GM23248 (cell line): ENCODE measurements around the gene STK24. TPM values are rescaled to one million over a fixed set of nuclear protein-coding genes. Genes with fewer than 3 reads are reported as not detected.
A peak's percentile ranks its signal among the peaks of the same experiment; 100 is the strongest.
"Not testable (repeated sequence)": the region's sequence is repeated elsewhere in the genome, so short reads cannot be mapped to it uniquely, and the experiment has no call there.

Source experiments
- DNase-seq: peaks from one replicate; pipeline ENCODE4 v3.0.0-alpha.2; 2015
- H2AFZ ChIP-seq: fragments of 200-600 bp; sonication (generic); 2 replicates; pipeline ENCODE4 v1.6.1; 2016; ENCODE audit warnings: antibody characterized with exemption
- H3F3A ChIP-seq: fragments of 200-600 bp; sonication (generic); 2 replicates; pipeline ENCODE4 v1.6.1; 2016; ENCODE audit warnings: mild to moderate bottlenecking, antibody characterized with exemption, mixed run types; ENCODE audit not compliant: insufficient read depth
- H3K27ac ChIP-seq: fragments of 200-600 bp; sonication (generic); 2 replicates; pipeline ENCODE4 v1.5.1; 2016; ENCODE audit warnings: mild to moderate bottlenecking
- H3K27me3 ChIP-seq: fragments of 200-600 bp; sonication (generic); replicated peaks from 2 replicates; pipeline ENCODE4 v1.6.1; 2016; ENCODE audit warnings: mild to moderate bottlenecking; ENCODE audit not compliant: insufficient read depth
- H3K36me3 ChIP-seq: fragments of 200-600 bp; sonication (generic); 2 replicates; pipeline ENCODE4 v1.6.1; 2016; ENCODE audit warnings: low read depth, mild to moderate bottlenecking
- H3K4me1 ChIP-seq: fragments of 200-600 bp; sonication (generic); 2 replicates; pipeline ENCODE4 v1.6.1; 2016; ENCODE audit warnings: mild to moderate bottlenecking; ENCODE audit not compliant: insufficient read depth
- H3K4me2 ChIP-seq: fragments of 200-600 bp; sonication (generic); one replicate; pipeline ENCODE4 v1.6.1; 2016; ENCODE audit warnings: mild to moderate bottlenecking; ENCODE audit not compliant: unreplicated experiment
- H3K4me3 ChIP-seq: fragments of 200-600 bp; sonication (generic); 2 replicates; pipeline ENCODE4 v1.5.1; 2016; ENCODE audit warnings: mild to moderate bottlenecking
- H3K79me2 ChIP-seq: fragments of 200-600 bp; sonication (generic); 2 replicates; pipeline ENCODE4 v1.6.1; 2016; ENCODE audit warnings: mild to moderate bottlenecking; ENCODE audit not compliant: insufficient read depth
- H3K9ac ChIP-seq: fragments of 200-600 bp; sonication (generic); 2 replicates; pipeline ENCODE4 v1.6.1; 2016; ENCODE audit warnings: mild to moderate bottlenecking
- H3K9me2 ChIP-seq: fragments of 200-600 bp; sonication (generic); 2 replicates; pipeline ENCODE4 v1.6.1; 2016; ENCODE audit warnings: mixed run types, mild to moderate bottlenecking, moderate library complexity; ENCODE audit not compliant: insufficient read depth
- H3K9me3 ChIP-seq: fragments of 200-600 bp; sonication (generic); one replicate; pipeline ENCODE4 v1.6.1; 2017; ENCODE audit warnings: low read depth
- H4K20me1 ChIP-seq: fragments of 200-600 bp; sonication (generic); 2 replicates; pipeline ENCODE4 v1.6.0; 2016; ENCODE audit not compliant: insufficient read depth
- EZH2 ChIP-seq: fragments of 200-600 bp; sonication (generic); IDR thresholded peaks from 2 replicates; pipeline ENCODE4 v1.6.1; 2018; ENCODE audit warnings: antibody characterized with exemption, mild to moderate bottlenecking; ENCODE audit not compliant: insufficient read depth, poor library complexity, severe bottlenecking
- EZH2phosphoT487 ChIP-seq: fragments of 200-600 bp; sonication (generic); IDR thresholded peaks from 2 replicates; pipeline ENCODE4 v1.6.1; 2018; ENCODE audit warnings: antibody characterized with exemption, moderate library complexity, mild to moderate bottlenecking, low read depth; ENCODE audit not compliant: insufficient read depth
- WGBS, 2 experiments: methylation state at CpG; one replicate each; pipeline ENCODE4 v1.1.6; 2015 to 2017; ENCODE audit warnings: low lambda C conversion rate in 2 of 2, low coverage in 1 of 2; ENCODE audit errors: missing lambda C conversion rate in 2 of 2; 5-methylcytosine and 5-hydroxymethylcytosine counted together
- in situ Hi-C: fragments of 300-500 bp; cut with MboI; formaldehyde crosslinking; loops from 2 replicates; pipeline ENCODE4 v1.15.0; 2020
- polyA plus RNA-seq: library from polyadenylated mRNA; unstranded; fragments of >200 nt; fragmentation: Nextera tagmentation; extraction: Ambion mirVana; gene quantifications from 2 replicates; pipeline ENCODE4 v1.2.1, GENCODE V29; 2016
- total RNA-seq: library from RNA; depleted of rRNA; stranded (reverse); fragments of >200 nt; shearing (Covaris generic); gene quantifications from 2 replicates; pipeline ENCODE4 v1.2.3, GENCODE V29; 2014

STK24 gene
- total and polyA plus RNA-seq, 2 experiments from 2014 or later: 11.1 to 72.4 TPM

- Histone ChIP-seq H3K4me1 (no peaks in the 10 kb centered on the region), H3F3A (no peaks in the 10 kb centered on the region), H3K36me3 (peaks cover 21% of the 10 kb centered on the region; the same call in 1 of the 2 replicates), H3K4me3 (no peak overlapping the region), H2AFZ (no peak overlapping the region), H3K27me3 (no peaks in the 10 kb centered on the region), H3K9ac (no peak overlapping the region), H3K79me2 (no peaks in the 10 kb centered on the region), H3K9me3 (no peaks in the 10 kb centered on the region), H3K4me2 (no peak overlapping the region), H3K9me2 (no peaks in the 10 kb centered on the region), H3K27ac (no peak overlapping the region), H4K20me1 (no peaks in the 10 kb centered on the region)
- no peak for TF ChIP-seq EZH2
- TF ChIP-seq EZH2phosphoT487: no peak
- in situ Hi-C loops: loop anchor here (25.0 kb wide), 1 partner anchor 378 kb away; no protein-coding TSS in a partner anchor
- no peak for DNase-seq
- 97 to 98% methylated on average over 18 of the region's 18 CpGs for WGBS, 2 experiments
Observed at GRCh38 chr13:98415326-98416070, 161.4 kb downstream of the STK24 start.

- Histone ChIP-seq H2AFZ (no peak overlapping the region), H3F3A (no peaks in the 10 kb centered on the region), H3K9me2 (no peaks in the 10 kb centered on the region), H3K4me1 (no peaks in the 10 kb centered on the region), H3K79me2 (no peaks in the 10 kb centered on the region), H3K27ac (no peak overlapping the region), H3K9ac (no peak overlapping the region), H3K4me2 (no peak overlapping the region), H3K36me3 (peaks cover 25% of the 10 kb centered on the region; the same call in 1 of the 2 replicates), H3K27me3 (no peaks in the 10 kb centered on the region), H3K9me3 (no peaks in the 10 kb centered on the region), H4K20me1 (no peaks in the 10 kb centered on the region), H3K4me3 (no peak overlapping the region)
- in situ Hi-C loops: loop anchor here (25.0 kb wide), 1 partner anchor 376 kb away; no protein-coding TSS in a partner anchor
- no peak for DNase-seq
- WGBS, 2 experiments: 83 to 86% methylated on average over 7 of the region's 7 CpGs
- TF ChIP-seq EZH2: no peak
- TF ChIP-seq EZH2phosphoT487: no peak
Observed at GRCh38 chr13:98413796-98414195, 163.1 kb downstream of the STK24 start.

- not testable (repeated sequence) for H3K4me2 ChIP-seq, H4K20me1 ChIP-seq, H3K79me2 ChIP-seq, H2AFZ ChIP-seq, H3K27ac ChIP-seq, H3K4me1 ChIP-seq, H3K9me3 ChIP-seq, H3K9ac ChIP-seq, H3K4me3 ChIP-seq, H3K9me2 ChIP-seq, DNase-seq, H3K27me3 ChIP-seq, H3F3A ChIP-seq
- in situ Hi-C loops: loop anchor here (25.0 kb wide), 1 partner anchor 376 kb away; no protein-coding TSS in a partner anchor
- 73 to 82% methylated on average over 3 of the region's 3 CpGs for WGBS, 2 experiments
- peaks cover 25% of the 10 kb centered on the region; the same call in 1 of the 2 replicates for H3K36me3 ChIP-seq
Observed at GRCh38 chr13:98413278-98413677, 163.6 kb downstream of the STK24 start.

- in situ Hi-C loops: loop anchor here (25.0 kb wide), 1 partner anchor 374 kb away; no protein-coding TSS in a partner anchor
- H3K4me3 ChIP-seq: no peak overlapping the region
- peak; percentile 27 for DNase-seq
- TF ChIP-seq EZH2phosphoT487 (no peak), EZH2 (no peak)
- no peak overlapping the region for H3K4me2 ChIP-seq
- no peaks in the 10 kb centered on the region for H3K9me2 ChIP-seq
- no peaks in the 10 kb centered on the region for H3K27me3 ChIP-seq
- peaks cover 24% of the 10 kb centered on the region; the same call in 1 of the 2 replicates for H3K36me3 ChIP-seq
- peak overlapping the region; percentile 39 for H2AFZ ChIP-seq
- H3K9ac ChIP-seq: no peak overlapping the region
- no peaks in the 10 kb centered on the region for H3K4me1 ChIP-seq
- WGBS, 2 experiments: 34 to 38% methylated on average over 16 of the region's 16 CpGs
- H3K9me3 ChIP-seq: no peaks in the 10 kb centered on the region
- no peaks in the 10 kb centered on the region for H3K79me2 ChIP-seq
- no peaks in the 10 kb centered on the region for H3F3A ChIP-seq
- H3K27ac ChIP-seq: no peak overlapping the region
- no peaks in the 10 kb centered on the region for H4K20me1 ChIP-seq
Observed at GRCh38 chr13:98411617-98412265, 165.2 kb downstream of the STK24 start.
